ENCODE data around the gene PDE8A. TPM values are rescaled to one million over a fixed set of nuclear protein-coding genes. Genes with fewer than 3 reads are reported as not detected.

The PDE8A gene
- total and polyA plus RNA-seq, 2 of the 4 experiments (the other 2 are of a cell fraction): 32.4 to 35.9 TPM

DNA sequence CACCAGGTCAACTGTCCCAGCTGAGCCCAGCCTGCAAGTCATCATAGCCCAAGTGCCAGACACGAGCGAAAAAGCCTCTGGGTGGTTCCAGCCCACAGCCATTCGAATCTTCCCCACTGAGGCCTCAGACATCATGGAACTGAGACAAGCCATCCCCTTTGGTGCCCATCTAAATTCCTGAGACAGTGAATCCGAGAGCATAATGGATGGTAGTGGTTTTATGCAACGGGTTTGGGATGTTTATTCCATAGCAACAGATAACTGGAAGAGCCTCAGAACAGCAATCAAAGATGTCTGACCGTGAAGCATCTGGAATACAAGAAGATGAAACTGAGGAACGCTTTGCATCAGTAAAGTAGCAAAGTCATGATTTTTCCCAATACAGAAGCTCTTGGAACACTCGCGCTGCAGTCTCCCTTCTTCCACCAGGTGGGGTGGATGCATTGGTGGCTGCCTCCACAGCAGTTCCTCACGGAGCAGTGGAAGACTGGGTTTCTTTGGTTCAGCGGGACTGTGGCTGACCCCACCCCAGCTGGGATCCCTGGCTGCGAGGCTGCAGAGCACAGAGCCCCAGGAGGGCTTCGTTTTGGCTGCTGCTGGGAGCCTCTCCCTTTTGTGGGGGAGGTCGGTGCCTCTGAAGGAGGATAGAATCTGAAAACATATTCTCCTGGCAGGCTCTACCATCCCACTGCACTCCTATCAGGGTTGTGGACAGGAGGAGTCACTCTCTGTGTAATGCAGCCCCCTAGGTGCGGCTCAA is 26.4 kb upstream of the PDE8A start (continued):
- TF ChIP-seq, protein P1, sequence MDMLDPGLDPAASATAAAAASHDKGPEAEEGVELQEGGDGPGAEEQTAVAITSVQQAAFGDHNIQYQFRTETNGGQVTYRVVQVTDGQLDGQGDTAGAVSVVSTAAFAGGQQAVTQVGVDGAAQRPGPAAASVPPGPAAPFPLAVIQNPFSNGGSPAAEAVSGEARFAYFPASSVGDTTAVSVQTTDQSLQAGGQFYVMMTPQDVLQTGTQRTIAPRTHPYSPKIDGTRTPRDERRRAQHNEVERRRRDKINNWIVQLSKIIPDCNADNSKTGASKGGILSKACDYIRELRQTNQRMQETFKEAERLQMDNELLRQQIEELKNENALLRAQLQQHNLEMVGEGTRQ (IDR thresholded peaks at IDR 0.05; ENCODE audit: low read depth, low read length): no peak
- TF ChIP-seq MAZ (IDR thresholded peaks at IDR 0.05; ENCODE audit: borderline replicate concordance, low read depth, low read length): no peak

DNA sequence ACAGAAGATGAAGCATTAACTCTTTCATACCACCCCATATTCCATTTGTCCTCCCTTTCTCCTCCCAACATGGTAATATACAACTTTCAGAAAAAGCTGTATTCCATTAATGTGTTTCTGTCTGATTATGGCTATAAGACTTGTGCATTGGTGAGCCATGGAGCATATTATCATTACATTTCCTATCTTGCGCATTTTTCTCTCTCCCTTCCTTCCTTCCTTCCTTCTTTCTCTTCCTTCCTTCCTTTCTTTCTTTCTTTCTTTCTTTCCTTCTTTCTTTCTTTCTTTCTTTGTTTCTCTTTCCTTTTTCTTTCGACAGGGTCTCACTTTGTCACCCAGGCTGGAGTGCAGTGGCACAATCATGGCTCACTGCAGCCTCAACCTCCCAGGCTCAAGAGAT is 25.5 kb upstream of the PDE8A start:
- H3K27me3 ChIP-seq (ENCODE audit: control insufficient read depth, insufficient read depth, low read length): no peaks in the 10 kb centered on the region
- ChIA-PET CTCF (interaction anchor here (0.7 kb wide), 1 partner anchor 43 kb away, joined by 5 read pairs; no protein-coding TSS in a partner anchor), POLR2A (ENCODE audit: unreplicated experiment) (no interaction called here)
- no peak overlapping the region for H2BK20ac ChIP-seq (ENCODE audit: low read depth, low read length)
- no peak overlapping the region for H2AK9ac ChIP-seq (replicated peaks; ENCODE audit: low read depth, low read length, poor library complexity)
- no peak overlapping the region for H3K4me3 ChIP-seq (ENCODE audit: insufficient read depth, low read depth, low read length)
- H3K79me1 ChIP-seq (ENCODE audit: low read depth in 1 of 2, low read length in 2 of 2): peaks cover 0 to 6% of the 10 kb centered on the region in 2 experiments; a peak in 1 of 4 replicates
- H3K14ac ChIP-seq (replicated peaks; ENCODE audit: low read depth, low read length): no peak overlapping the region
- H3K9me1 ChIP-seq (ENCODE audit: insufficient read depth, low read length): 0 out of 2 replicates have a peak, but pooled peaks cover under 1% of the 10 kb centered on the region
- H4K20me1 ChIP-seq (ENCODE audit: insufficient read depth, low read length): no peaks in the 10 kb centered on the region
- H4K91ac ChIP-seq (ENCODE audit: insufficient read depth, low read depth, low read length): no peak overlapping the region
- 100% methylated on average over 1 of the region's 2 CpGs; no CpG with 5 or more reads in 1 of the 2 experiments for WGBS, 2 experiments (ENCODE audit: extremely low coverage in 2 of 2, insufficient read length in 1 of 2)
- intact Hi-C loops (cut with micrococcal nuclease) (no loop called here), dilution Hi-C loops (cut with HindIII; ENCODE audit: low sequenced_read_pairs, unreplicated experiment) (loop anchor here (10.0 kb wide), 1 partner anchor 89 kb away; no protein-coding TSS in a partner anchor), in situ Hi-C loops (cut with MboI; ENCODE audit: low sequenced_read_pairs) (loop anchor here (25.0 kb wide), 1 partner anchor 331 kb away; no protein-coding TSS in a partner anchor)
- H3K9me3 ChIP-seq (ENCODE audit: control insufficient read depth, insufficient read depth, low read length): no peaks in the 10 kb centered on the region
- H3K9ac ChIP-seq (ENCODE audit: low read depth, low read length): no peak overlapping the region
- DNase-seq: no peak
- no peak overlapping the region for H2BK5ac ChIP-seq (ENCODE audit: low read depth, low read length, poor library complexity, severe bottlenecking)
- no peak overlapping the region for H2BK15ac ChIP-seq (ENCODE audit: low read depth, low read length)
- BruUV-seq (replicated peaks): no TSS peak
- no peak overlapping the region for H3K18ac ChIP-seq (ENCODE audit: low read depth, low read length)
- no peak overlapping the region for H3K27ac ChIP-seq (ENCODE audit: insufficient read depth, low read length)
- no peak overlapping the region for H2AFZ ChIP-seq (replicated peaks; ENCODE audit: low read length, poor library complexity)
- H3K56ac ChIP-seq (ENCODE audit: extremely low read depth, insufficient read depth, low read length): no peak overlapping the region
- no peak overlapping the region for H4K5ac ChIP-seq (ENCODE audit: low read depth, low read length)
- no peak overlapping the region for H3K4me2 ChIP-seq (ENCODE audit: low read depth, low read length)
- no peak overlapping the region for H4K8ac ChIP-seq (ENCODE audit: low read depth in 2 of 2, low read length in 2 of 2)
- no peak overlapping the region for H2AK5ac ChIP-seq (ENCODE audit: low read depth, low read length)
- no peak overlapping the region for H3K4ac ChIP-seq (ENCODE audit: low read depth, low read length)
- no peak overlapping the region for H3K23ac ChIP-seq (ENCODE audit: low read depth, low read length)
- H3K36me3 ChIP-seq (ENCODE audit: control insufficient read depth, insufficient read depth, low read length): no peaks in the 10 kb centered on the region
- no peak for ATAC-seq (ENCODE audit: low read depth)
- H2BK120ac ChIP-seq (ENCODE audit: low read depth, low read length): no peak overlapping the region
- H3K4me1 ChIP-seq (ENCODE audit: control insufficient read depth, insufficient read depth, low read length): peaks cover 11% of the 10 kb centered on the region
- TF ChIP-seq ELK1 (IDR thresholded peaks at IDR 0.05; ENCODE audit: borderline replicate concordance, low read depth, low read length) (no peak), MAFK (IDR thresholded peaks at IDR 0.05; ENCODE audit: low read depth, low read length) (no peak), CEBPB (IDR thresholded peaks at IDR 0.05; ENCODE audit: low read depth, low read length) (no peak), RCOR1 (IDR thresholded peaks at IDR 0.05; ENCODE audit: insufficient replicate concordance, low read length) (no peak), CHD1 (IDR thresholded peaks at IDR 0.05; ENCODE audit: low read depth, low read length) (no peak), FOS (IDR thresholded peaks at IDR 0.05; ENCODE audit: low read depth, low read length) (no peak), RAD21 (IDR thresholded peaks at IDR 0.05; ENCODE audit: low read length) (no peak), BHLHE40 (IDR thresholded peaks at IDR 0.05; ENCODE audit: low read depth, low read length) (no peak), SMC3 (IDR thresholded peaks at IDR 0.05; ENCODE audit: low read depth, low read length) (no peak), MXI1 (IDR thresholded peaks at IDR 0.05; ENCODE audit: borderline replicate concordance, low read depth, low read length) (no peak), POLR2A (IDR thresholded peaks at IDR 0.05; ENCODE audit: low read depth, low read length) (no peak), NFE2L2 (IDR thresholded peaks at IDR 0.05; ENCODE audit: low read depth, low read length) (no peak)
- TF ChIP-seq, protein P1 (IDR thresholded peaks at IDR 0.05; ENCODE audit: low read depth, low read length): no peak
